ENCODE measurements around the gene SPOUT1.

Gene SPOUT1

GRCh38 chr9:128771745-128772519 lies 57.7 kb downstream of the SPOUT1 start, which contains the start of gene ZER1:
Gene ZER1 (minus strand): TSS chr9:128771927. CDS start chr9:128755565, 16,362 bp downstream.
- DNase-seq (ENCODE audit: low read depth), result no peak

DNA sequence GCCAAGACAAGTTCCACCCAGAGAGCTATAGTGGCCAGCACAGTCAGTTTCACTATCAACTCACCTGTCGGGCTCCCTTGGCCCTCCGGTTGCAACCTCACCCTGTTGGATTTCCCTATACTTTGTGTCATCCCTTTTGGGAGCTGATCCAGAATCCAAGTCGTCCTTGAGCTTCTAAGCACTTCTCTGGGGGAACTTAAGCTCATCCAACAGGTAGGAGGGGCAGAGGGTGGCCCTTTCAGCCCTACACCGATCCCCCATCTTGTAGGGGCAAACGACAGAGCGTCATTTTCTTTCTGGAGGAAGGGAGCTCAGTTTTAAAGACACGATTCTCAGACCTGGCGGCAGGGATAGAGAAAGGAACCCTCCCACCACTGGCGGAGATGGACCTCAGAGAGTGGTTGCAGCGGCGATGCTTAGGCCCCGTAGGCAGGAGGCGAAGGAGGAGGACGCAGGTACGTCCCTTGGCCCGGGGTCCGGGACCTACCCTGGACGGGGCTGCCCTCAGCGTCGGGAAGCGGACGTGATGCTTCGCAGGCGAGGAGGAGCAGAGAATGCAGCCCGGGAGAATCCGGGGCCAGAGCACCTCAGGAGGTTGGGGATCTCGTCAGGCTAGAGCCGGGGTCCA lies 58.4 kb downstream of the SPOUT1 start:
- DNase-seq (ENCODE audit: low read depth), result no peak

DNA sequence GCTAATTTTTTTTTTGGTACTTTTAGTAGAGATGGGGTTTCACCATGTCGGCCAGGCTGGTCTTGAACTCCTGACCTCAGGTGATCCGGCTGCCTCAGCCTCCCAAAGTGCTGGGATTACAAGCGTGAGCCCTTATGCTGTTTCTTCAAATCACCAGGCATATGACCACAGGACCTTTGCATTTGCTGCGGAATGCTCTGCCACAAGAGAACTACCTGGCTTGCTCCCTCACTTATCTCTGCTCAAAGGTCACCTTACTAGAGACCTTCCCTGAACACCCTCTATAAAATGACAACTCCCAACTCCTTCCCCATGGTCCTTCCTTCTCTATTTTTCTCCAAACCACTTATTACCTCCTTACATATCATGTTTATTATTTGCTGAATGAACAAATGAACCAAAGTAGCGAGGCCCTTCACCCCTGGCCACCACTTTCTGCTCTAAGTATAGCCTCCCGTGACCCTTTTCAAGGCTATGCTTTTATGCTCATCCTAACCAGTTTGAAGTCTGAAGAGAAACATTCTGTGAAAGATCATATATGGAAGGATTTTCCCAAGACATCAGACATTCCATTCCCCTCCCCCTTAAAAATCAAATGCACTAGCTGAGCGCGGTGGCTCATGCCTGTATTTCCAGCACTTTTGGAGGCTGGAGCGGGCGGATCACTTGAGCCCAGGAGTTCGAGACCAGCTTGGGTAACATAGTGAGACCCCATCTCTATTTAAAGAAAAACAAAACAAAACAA lies 59.1 kb downstream of the SPOUT1 start:
- DNase-seq (ENCODE audit: low read depth), result no peak
